K562 (cell line): ENCODE data around the gene COQ8A. TPM values are rescaled to one million over a fixed set of nuclear protein-coding genes. Genes with fewer than 3 reads are reported as not detected.
A peak's percentile ranks its signal among the peaks of the same experiment; 100 is the strongest.

Experiments
- ATAC-seq: fragments of 200-7000 bp; cut with Tn5 transposase; 3 replicates; pipeline ENCODE4 v1.9.1; 2020; ENCODE audit warnings: moderate library complexity
- BruUV-seq: library from RNA; stranded (reverse); fragments of 400-500 nt; replicated peaks from 2 replicates; lab custom pipeline; 2021; lab: Mats Ljungman, UMichigan
- CTCF ChIA-PET: fragments of 300-600 bp; formaldehyde crosslinking; extraction: SDS; loops from one replicate; lab custom pipeline; 2021; ENCODE audit warnings: low intra/inter-chr PET ratio; lab: Yijun Ruan, JAX
- POLR2A ChIA-PET: fragments of 300-600, 350-650 bp; sonication (Branson Sonifier 250); formaldehyde crosslinking; extraction: SDS; loops from one replicate; lab custom pipeline; 2021; ENCODE audit warnings: antibody characterized with exemption, inconsistent platforms; lab: Yijun Ruan, JAX
- DNase-seq, 4 experiments: peaks; one replicate each; pipeline versions ENCODE4 v3.0.0 to v3.0.0-alpha.2; 2011 to 2018; ENCODE audit warnings: low spot score in 3 of 4, mixed read lengths in 3 of 4; ENCODE audit errors: extremely low read depth in 1 of 4
- FAIRE-seq: peaks from 2 replicates; lab custom pipeline; 2011; peaks lifted over from hg19 to GRCh38; lab: Jason Lieb, UNC
- H2AFZ ChIP-seq: 2 replicates; pipeline ENCODE4 v1.6.0; 2011; ENCODE audit warnings: low read depth, low read length, control low read depth, inconsistent platforms
- H3K27ac ChIP-seq: fragments of 200-600 bp; 3 replicates; pipeline ENCODE4 v1.8.0; 2011; ENCODE audit warnings: low read depth, mild to moderate bottlenecking, control low read depth, inconsistent platforms, low read length, moderate library complexity, mixed read lengths; ENCODE audit errors: extremely low read depth
- H3K27me3 ChIP-seq, 2 experiments: fragments of 300-600 bp in 1 of 2; 2 replicates in 1 of 2; 3 replicates in 1 of 2; pipeline versions ENCODE4 v1.6.0 to v1.8.0; 2011; ENCODE audit warnings: inconsistent platforms in 2 of 2, low read length in 2 of 2, mild to moderate bottlenecking in 1 of 2, mixed read lengths in 1 of 2, moderate library complexity in 1 of 2; ENCODE audit not compliant: control insufficient read depth in 2 of 2, insufficient read depth in 2 of 2
- H3K36me3 ChIP-seq: fragments of 300-600 bp; 3 replicates; pipeline ENCODE4 v1.8.0; 2011; ENCODE audit warnings: mild to moderate bottlenecking, low read length, inconsistent platforms; ENCODE audit not compliant: control insufficient read depth, insufficient read depth
- H3K4me1 ChIP-seq, 2 experiments: fragments of 200-600 bp in 1 of 2; replicated peaks in 1 of 2; 2 replicates in 1 of 2; 3 replicates in 1 of 2; pipeline versions ENCODE4 v1.5.1 to v1.8.0; 2011; ENCODE audit warnings: inconsistent platforms in 2 of 2, low read length in 2 of 2, mild to moderate bottlenecking in 1 of 2, mixed read lengths in 1 of 2, moderate library complexity in 1 of 2; ENCODE audit not compliant: control insufficient read depth in 2 of 2, insufficient read depth in 2 of 2
- H3K4me2 ChIP-seq: 2 replicates; pipeline ENCODE4 v1.6.1; 2011; ENCODE audit warnings: low read length, control low read depth, inconsistent platforms, mixed read lengths; ENCODE audit not compliant: insufficient read depth
- H3K4me3 ChIP-seq: fragments of 200-600 bp; sonication (generic), shearing (Covaris generic); 2 replicates; pipeline ENCODE4 v1.5.1; 2016; ENCODE audit warnings: control low read depth, inconsistent platforms
- H3K79me2 ChIP-seq: fragments of 200-600 bp; 3 replicates; pipeline ENCODE4 v1.8.0; 2011; ENCODE audit warnings: low read length, inconsistent platforms; ENCODE audit not compliant: control insufficient read depth, insufficient read depth
- H3K9ac ChIP-seq, 2 experiments: 2 replicates each; pipeline versions ENCODE4 v1.6.0 to v1.6.1; 2011; ENCODE audit warnings: low read depth in 2 of 2, low read length in 2 of 2, control low read depth in 1 of 2, inconsistent platforms in 1 of 2, mild to moderate bottlenecking in 1 of 2, mixed read lengths in 1 of 2; ENCODE audit not compliant: insufficient read depth in 1 of 2
- H3K9me1 ChIP-seq: one replicate; pipeline ENCODE4 v1.6.0; 2011; ENCODE audit warnings: inconsistent platforms, mild to moderate bottlenecking, low read length, moderate library complexity; ENCODE audit not compliant: control insufficient read depth, insufficient read depth
- H3K9me3 ChIP-seq: replicated peaks from 2 replicates; pipeline ENCODE4 v1.5.1; 2011; ENCODE audit warnings: low read depth, low read length, inconsistent platforms; ENCODE audit not compliant: control insufficient read depth, insufficient read depth
- H4K20me1 ChIP-seq: replicated peaks from 2 replicates; pipeline ENCODE4 v1.6.1; 2011; ENCODE audit warnings: low read length, inconsistent platforms, mixed read lengths; ENCODE audit not compliant: control insufficient read depth, insufficient read depth
- GTF2E2 ChIP-seq: fragments of 200-800 bp; sonication (Bioruptor generic); IDR thresholded peaks from 2 replicates; pipeline ENCODE4 v1.6.1; 2016; ENCODE audit warnings: missing genetic modification characterization, missing compliant biosample characterization
- GTF2F1 ChIP-seq: IDR thresholded peaks from 2 replicates; pipeline ENCODE4 v1.6.1; 2011; ENCODE audit warnings: low read depth, low read length, improper control_type of control experiment
- HMGN3 ChIP-seq: IDR thresholded peaks from 2 replicates; pipeline ENCODE4 v1.6.1; 2011; ENCODE audit warnings: borderline replicate concordance, low read depth, mild to moderate bottlenecking, mixed read lengths, low read length; ENCODE audit not compliant: insufficient read length; ENCODE audit errors: extremely low read depth
- JUN ChIP-seq, 2 experiments: sonication (generic) in 1 of 2; formaldehyde crosslinking in 1 of 2; IDR thresholded peaks; 2 replicates each; pipeline versions ENCODE4 v1.6.1 to v1.8.0; 2012 to 2022; ENCODE audit warnings: borderline replicate concordance in 2 of 2, mild to moderate bottlenecking in 2 of 2, improper control_type of control experiment in 1 of 2, low read depth in 1 of 2, low read length in 1 of 2, missing genetic modification reagents in 1 of 2
- LEF1 ChIP-seq: fragments of 450-650 bp; IDR thresholded peaks from 2 replicates; pipeline ENCODE4 v1.6.1; 2016; ENCODE audit warnings: mild to moderate bottlenecking
- NFXL1 ChIP-seq: fragments of 450-650 bp; formaldehyde crosslinking; IDR thresholded peaks from 2 replicates; pipeline ENCODE4 v1.4.0; 2021; ENCODE audit warnings: mild to moderate bottlenecking
- RBBP5 ChIP-seq: fragments of 200-600 bp; sonication (generic); IDR thresholded peaks from 2 replicates; pipeline ENCODE4 v1.6.1; 2012; ENCODE audit warnings: borderline replicate concordance, mild to moderate bottlenecking, low read length, control low read depth, inconsistent platforms; ENCODE audit not compliant: insufficient read depth, poor library complexity, severe bottlenecking
- SAFB2 ChIP-seq: fragments of 200-400 bp; formaldehyde crosslinking; IDR thresholded peaks from 2 replicates; pipeline ENCODE4 v1.6.1; 2018; ENCODE audit warnings: borderline replicate concordance, low read length, low read depth, moderate library complexity; ENCODE audit not compliant: severe bottlenecking
- ZEB2 ChIP-seq: fragments of 450-650 bp; IDR thresholded peaks from 2 replicates; pipeline ENCODE4 v1.6.1; 2016
- ZKSCAN8 ChIP-seq: fragments of 200-800 bp; sonication (Bioruptor generic); IDR thresholded peaks from 2 replicates; pipeline ENCODE4 v1.6.1; 2016; ENCODE audit warnings: missing genetic modification characterization, missing compliant biosample characterization
- ZNF280A ChIP-seq: fragments of 450-650 bp; IDR thresholded peaks from 2 replicates; pipeline ENCODE4 v1.6.1; 2018; ENCODE audit warnings: mild to moderate bottlenecking, low read depth; ENCODE audit not compliant: partially characterized antibody
- ZNF280B ChIP-seq: fragments of 250-450 bp; sonication (Bioruptor Pico); IDR thresholded peaks from 2 replicates; pipeline ENCODE4 v1.5.1; 2021; ENCODE audit warnings: mild to moderate bottlenecking
- ZNF395 ChIP-seq: fragments of 200-800 bp; sonication (Bioruptor generic); IDR thresholded peaks from 2 replicates; pipeline ENCODE4 v1.6.1; 2017; ENCODE audit warnings: missing genetic modification characterization, missing compliant biosample characterization
- ZNF57 ChIP-seq: fragments of 450-650 bp; formaldehyde crosslinking; IDR thresholded peaks from 2 replicates; pipeline ENCODE4 v1.4.0; 2020; ENCODE audit warnings: mild to moderate bottlenecking, moderate library complexity
- WGBS: fragments of 100-300 bp; shearing (Covaris generic); methylation state at CpG from one replicate; pipeline ENCODE4 v1.1.6; 2016; ENCODE audit warnings: low coverage, mixed read lengths; ENCODE audit not compliant: insufficient coverage; ENCODE audit errors: missing lambda C conversion rate; 5-methylcytosine and 5-hydroxymethylcytosine counted together
- in situ Hi-C: fragments of 300-500 bp; cut with MboI; formaldehyde crosslinking; loops from 4 replicates; pipeline ENCODE4 v1.15.0; 2018; ENCODE audit warnings: inconsistent platforms, mixed read lengths
- intact Hi-C: fragments of 100-400 bp; cut with micrococcal nuclease; formaldehyde crosslinking; loops from 2 replicates; pipeline ENCODE4 v1.14.2; 2022
- polyA plus RNA-seq, 8 experiments: library from polyadenylated mRNA; depleted of rRNA in 4 of 8; stranded (reverse) in 5 of 8; unstranded in 3 of 8; fragments of >200 nt; fragmentation: Nextera tagmentation in 2 of 8; fragmentation: Illumina TruSeq in 1 of 8; extraction: Ambion mirVana in 2 of 8; extraction: Trizol in 1 of 8; gene quantifications; 2 replicates each; pipeline versions ENCODE4 v1.2.1 to v1.2.3, GENCODE V29; 2011 to 2014; ENCODE audit warnings: inconsistent platforms in 1 of 8, missing spikeins in 1 of 8
- total RNA-seq, 7 experiments: library from RNA; depleted of rRNA in 6 of 7; stranded (reverse); fragments of >200 nt in 6 of 7; fragmentation: Illumina TruSeq in 2 of 7; extraction: Trizol in 2 of 7; gene quantifications; 2 replicates each; pipeline versions ENCODE4 v1.2.1 to v1.2.3, GENCODE V29; 2011 to 2021; ENCODE audit warnings: low replicate concordance in 1 of 7
- TF ChIP-seq, protein P1 (sequence below): fragments of 450-650 bp; IDR thresholded peaks from 2 replicates; pipeline ENCODE4 v1.6.1; 2016; ENCODE audit warnings: low read depth, mild to moderate bottlenecking, moderate library complexity

COQ8A gene
- total and polyA plus RNA-seq, 9 of the 15 experiments (the other 6 are each of a cell fraction or from before 2014, with no cell fraction given), result 2.6 to 54.3 (median 32.4) TPM

- DNase-seq (no peak), ATAC-seq (no peak), FAIRE-seq (no peak)
- intact Hi-C loops (no loop called here), in situ Hi-C loops (no loop called here)
- Histone ChIP-seq H3K79me2 (no peaks in the 10 kb centered on the region), H3K9me1 (no peaks in the 10 kb centered on the region), H3K27ac (no peak overlapping the region), H4K20me1 (no peaks in the 10 kb centered on the region), H3K27me3 (no peaks in the 10 kb centered on the region), H3K4me3 (no peak overlapping the region), H3K4me1 (peaks cover 13 to 17% of the 10 kb centered on the region in 2 experiments), H3K36me3 (no peaks in the 10 kb centered on the region), H3K4me2 (no peak overlapping the region), H3K9me3 (peaks cover 5% of the 10 kb centered on the region), H3K9ac (no peak overlapping the region), H2AFZ (no peak overlapping the region)
- ChIA-PET POLR2A (no interaction called here), CTCF (no interaction called here)
- 32% methylated on average over 3 of the region's 3 CpGs for WGBS
- no TSS peak for BruUV-seq
- TF ChIP-seq ZEB2, result peak; percentile 59; the same call in 1 of the 2 replicates
- TF ChIP-seq HMGN3, result no peak
- no peak for TF ChIP-seq LEF1
- no peak for TF ChIP-seq RBBP5
- 0 out of 2 replicates have a peak, but pooled peaks have one; percentile 22 for TF ChIP-seq GTF2E2
- TF ChIP-seq, protein P1, sequence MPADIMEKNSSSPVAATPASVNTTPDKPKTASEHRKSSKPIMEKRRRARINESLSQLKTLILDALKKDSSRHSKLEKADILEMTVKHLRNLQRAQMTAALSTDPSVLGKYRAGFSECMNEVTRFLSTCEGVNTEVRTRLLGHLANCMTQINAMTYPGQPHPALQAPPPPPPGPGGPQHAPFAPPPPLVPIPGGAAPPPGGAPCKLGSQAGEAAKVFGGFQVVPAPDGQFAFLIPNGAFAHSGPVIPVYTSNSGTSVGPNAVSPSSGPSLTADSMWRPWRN, result no peak
- no peak for TF ChIP-seq SAFB2
- TF ChIP-seq ZKSCAN8 (CRISPR knock-in tag), result no peak
- TF ChIP-seq ZNF395 (CRISPR knock-in tag), result no peak
- no peak for TF ChIP-seq NFXL1
- peak; percentile 94 for TF ChIP-seq ZNF280A
- 0 out of 2 replicates have a peak, but pooled peaks have one; percentile 16 for TF ChIP-seq JUN (IDR thresholded peaks at IDR 0.05; ENCODE audit: borderline replicate concordance, low read depth, low read length)
- no peak for TF ChIP-seq JUN (CRISPR knock-in tag; IDR thresholded peaks at IDR 0.05; ENCODE audit: borderline replicate concordance)
- peak; percentile 88; the same call in 1 of the 2 replicates for TF ChIP-seq ZNF280B (CRISPR knock-in tag)
- TF ChIP-seq ZNF57, result no peak
- TF ChIP-seq GTF2F1, result no peak
Measured at GRCh38 chr1:226934483-226935237, 5.4 kb upstream of the COQ8A start.
